GM18511 (cell line): Measurements from ENCODE around the gene PRSS38.

ENCODE experiments used
- ATAC-seq: cut with Tn5 transposase; IDR thresholded peaks from one replicate; pipeline ENCODE4 v1.9.1; 2021; ENCODE audit warnings: mild to moderate bottlenecking, moderate library complexity; ENCODE audit not compliant: unreplicated experiment

Gene PRSS38

DNA sequence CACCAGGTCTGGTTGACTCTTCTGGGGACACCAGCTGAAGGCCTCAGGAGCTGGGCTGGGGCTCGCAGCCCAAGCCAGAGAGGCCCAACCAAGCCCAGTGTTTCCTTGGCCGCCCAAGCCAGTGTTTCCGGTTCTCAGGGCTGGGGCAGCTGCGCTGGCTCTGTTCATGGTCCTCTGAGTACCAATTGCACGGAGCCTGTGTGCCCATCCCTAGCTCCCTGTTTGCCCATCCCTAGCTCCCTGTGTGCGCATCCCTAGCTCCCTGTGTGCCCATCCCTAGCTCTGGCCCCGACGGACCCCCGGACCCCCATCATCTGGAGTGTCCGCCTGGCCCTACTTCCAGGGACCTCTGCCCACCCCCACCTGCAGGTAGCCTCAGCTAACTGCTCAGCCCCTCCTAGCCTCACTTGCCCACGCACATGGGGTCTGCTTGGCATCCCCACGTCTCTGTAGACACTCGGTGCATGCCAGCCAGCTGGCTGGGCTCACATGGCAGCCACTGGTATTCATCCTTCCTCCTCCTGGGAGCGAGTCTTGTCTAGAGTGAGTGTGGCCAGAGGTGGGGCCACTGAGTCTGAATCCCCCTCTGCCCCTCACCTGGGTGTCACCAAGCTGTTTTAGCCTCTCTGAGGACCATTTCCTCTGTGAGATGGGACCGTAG is 68.3 kb downstream of the PRSS38 start:
- no peak for ATAC-seq

DNA sequence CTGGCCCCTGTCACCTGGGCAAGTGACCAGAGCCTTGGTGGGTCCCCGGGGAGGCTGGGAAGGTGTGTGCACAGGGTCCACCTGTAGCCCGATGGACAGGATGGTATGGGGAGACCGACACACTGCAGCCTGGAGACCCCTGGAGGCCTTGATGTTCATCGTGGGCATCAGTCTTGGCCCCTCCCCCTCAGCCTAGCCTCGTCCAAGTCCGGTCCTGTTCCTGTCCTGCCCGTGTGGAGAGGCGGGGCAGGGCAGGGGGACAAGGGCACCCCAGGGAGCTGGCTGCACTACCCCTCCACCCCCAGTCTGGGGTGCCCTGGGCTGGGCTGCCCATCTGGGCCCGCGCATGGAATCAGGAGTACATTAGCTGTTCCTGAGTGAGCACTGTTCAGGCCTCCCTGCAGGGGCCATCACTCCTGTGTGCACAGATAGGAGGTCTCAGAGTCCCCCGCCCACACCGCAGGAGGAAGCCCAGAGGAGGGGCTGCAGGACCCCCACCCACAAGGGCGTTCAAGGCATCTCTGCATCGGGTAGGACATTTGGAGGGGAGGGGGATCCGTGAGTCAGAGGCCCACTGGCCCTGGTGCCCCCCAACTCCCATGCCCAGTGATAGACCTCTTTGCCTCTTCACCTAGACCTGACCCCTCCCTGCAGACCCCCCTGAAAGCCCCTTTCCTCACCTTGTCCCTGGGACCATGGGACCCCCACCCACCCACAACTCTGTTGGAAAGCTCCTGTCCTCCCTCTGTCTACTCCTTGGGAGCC is 69.1 kb downstream of the PRSS38 start:
- no peak for ATAC-seq

- no peak for ATAC-seq
Observed at GRCh38 chr1:227885135-227885647, 69.7 kb downstream of the PRSS38 start.

DNA sequence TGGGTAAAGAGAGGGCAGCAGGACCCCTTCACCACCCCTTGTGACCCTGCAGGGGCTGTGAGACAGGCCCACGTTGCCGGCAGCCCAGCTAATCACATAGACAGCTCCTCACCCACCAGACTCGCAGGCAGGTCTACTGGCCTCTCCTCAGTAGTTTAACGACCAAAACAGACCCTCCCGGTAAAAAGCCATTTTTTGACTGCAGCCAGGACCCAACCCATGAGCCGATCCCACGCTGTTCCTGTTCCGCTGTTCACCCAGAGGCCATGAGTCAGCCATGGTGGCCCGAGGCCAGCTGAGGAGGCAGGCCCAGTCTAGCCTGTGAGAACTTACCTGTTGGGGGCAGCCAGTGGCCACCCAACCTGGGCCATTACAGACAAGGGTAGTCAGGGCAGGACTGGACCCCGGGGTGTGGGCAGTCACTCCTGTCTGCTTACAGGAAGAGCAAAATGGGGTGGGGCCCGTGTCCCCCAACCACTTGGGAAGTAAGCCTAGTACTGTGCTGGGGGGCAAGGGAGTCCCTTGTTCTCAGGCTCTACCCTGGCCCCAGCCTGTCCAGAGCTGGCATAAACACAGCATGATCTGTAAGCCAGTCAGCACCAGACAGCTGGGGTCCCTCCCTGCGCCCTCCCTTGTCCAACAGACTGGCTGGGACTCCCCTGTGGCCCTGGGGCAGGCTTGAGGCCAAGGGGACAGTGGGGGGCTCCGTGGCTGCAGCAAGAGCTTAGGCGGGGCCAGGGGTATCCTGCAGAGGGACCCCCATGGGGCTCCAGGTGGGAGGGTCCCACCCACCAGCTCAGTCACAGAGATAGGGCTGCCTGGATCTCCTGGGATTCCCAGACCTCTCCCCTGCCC is 70.4 kb downstream of the PRSS38 start:
- no peak for ATAC-seq

GRCh38 chr1:227886503-227886961 is 71.1 kb downstream of the PRSS38 start:
- ATAC-seq, result no peak

- no peak for ATAC-seq
Observed at GRCh38 chr1:227886993-227887696, 71.7 kb downstream of the PRSS38 start.

- no peak for ATAC-seq
Observed at GRCh38 chr1:227887697-227888403, 72.4 kb downstream of the PRSS38 start.

- no peak for ATAC-seq
Observed at GRCh38 chr1:227888404-227889046, 73.0 kb downstream of the PRSS38 start.

DNA sequence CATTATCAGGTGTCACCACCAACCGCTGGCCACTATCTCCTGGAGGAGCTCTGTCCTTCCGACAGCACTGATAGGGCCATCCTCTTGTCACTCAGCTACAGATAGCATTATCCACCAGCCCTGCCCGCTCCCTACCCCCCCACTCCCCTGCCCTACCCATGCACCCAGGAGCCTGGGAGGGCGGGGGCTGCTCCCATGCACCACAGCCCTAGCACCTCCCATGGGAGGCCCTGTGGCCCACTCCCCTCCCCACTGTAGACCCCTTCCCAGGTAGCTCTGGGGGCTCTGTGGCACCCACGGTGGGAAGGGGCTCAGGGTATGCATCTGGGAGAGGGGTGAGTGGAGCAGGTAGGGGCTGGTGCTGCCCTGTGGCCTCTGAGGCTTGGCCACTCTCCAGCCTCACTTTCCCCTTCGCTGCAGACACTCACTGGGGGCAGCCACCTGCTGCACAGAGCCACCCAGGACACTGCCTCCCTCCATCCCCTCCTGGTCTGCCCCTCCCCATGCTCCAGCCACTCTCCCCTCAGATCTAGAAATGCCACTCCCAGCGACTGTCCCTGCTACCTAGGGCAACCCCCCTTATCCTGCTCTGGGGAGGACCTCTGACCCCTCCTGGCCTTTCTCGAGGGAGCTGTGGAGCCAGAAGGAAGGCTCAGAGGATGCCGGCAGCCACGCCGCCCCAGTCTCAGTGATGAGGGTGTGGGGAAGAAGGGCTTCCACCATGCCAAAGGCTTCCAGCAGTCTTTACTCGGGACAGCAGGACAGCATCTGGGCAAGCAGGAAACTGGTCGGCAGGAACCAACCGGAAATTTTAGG is 73.8 kb downstream of the PRSS38 start:
- ATAC-seq, result no peak

GRCh38 chr1:227889863-227890405 is 74.5 kb downstream of the PRSS38 start:
- ATAC-seq, result no peak

- no peak for ATAC-seq
Observed at GRCh38 chr1:227890451-227891222, 75.2 kb downstream of the PRSS38 start.

DNA sequence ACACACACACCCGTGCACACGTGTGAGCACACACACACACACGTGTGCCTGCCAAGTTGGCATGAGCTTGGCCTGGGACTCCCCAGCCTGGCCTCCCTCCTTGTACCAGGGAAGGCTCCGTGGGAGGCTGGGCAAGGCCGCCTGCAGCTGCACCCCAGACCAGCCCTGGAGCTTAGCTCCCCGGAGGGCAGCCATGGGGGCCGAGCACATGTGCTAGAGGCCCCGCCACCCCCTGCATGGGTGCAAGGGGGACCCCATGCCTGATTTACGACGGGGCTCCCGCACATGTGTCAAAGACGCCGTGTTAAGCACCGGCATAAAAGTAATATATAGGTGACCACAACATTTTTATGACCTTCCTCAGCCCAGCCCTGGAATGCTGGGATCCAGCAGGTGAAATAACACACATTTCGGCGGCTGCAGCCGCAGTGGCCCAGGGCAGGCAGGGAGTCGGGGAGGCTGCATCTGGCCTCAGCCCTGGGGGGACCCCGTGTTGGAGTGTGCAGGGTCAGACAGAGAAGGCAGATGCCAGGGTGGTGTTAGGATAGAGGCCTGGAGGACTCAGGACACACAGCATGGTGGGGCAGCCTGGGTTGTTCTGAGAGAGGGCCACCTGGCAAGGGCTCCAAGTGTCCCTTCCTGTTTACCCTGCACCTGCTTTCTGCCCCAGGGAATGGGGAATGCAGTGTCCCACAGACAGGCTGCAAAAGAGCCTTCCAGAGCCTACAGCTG is 75.9 kb downstream of the PRSS38 start:
- no peak for ATAC-seq

GRCh38 chr1:227891955-227892488 is 76.5 kb downstream of the PRSS38 start:
- ATAC-seq, result no peak

DNA sequence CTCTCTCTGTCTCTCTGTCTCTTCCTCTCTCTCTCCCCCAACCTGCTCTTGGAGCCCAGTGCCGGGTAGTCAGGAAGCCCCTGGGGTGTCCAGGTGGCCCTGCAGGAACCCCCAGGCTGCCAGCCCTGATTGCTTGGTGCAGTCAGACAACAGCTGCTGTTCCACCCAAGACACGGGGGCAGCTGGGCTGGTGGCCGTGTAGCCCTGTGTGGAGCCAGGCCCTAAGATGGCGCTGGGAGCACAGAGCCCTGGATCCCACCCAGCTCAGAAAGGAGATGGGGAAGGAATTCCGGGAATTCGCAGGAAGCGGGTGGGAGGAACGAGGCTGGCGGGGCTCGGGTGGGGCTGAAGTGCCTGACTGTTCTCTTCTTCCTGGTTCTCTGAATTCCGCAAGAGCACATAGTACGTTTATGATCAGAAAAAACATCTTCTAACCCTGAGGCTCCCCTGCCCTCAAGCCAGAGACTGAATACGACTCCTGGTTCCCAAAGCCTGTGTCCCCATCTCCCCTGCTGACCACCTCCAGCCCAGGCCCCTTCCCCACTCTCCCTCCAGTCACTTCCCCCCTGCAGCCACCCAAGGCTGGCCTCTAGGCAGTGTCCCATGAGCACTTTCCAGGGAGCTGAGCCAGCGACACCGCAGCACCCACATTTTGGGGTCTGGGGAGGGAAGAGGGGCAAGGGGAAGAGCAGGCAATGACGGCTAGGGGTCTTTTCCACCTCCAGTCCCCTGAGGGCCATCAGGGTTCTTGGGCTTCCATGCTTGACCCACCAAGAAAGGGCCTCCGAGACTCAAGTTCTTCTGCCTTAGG is 77.2 kb downstream of the PRSS38 start:
- ATAC-seq, result no peak

DNA sequence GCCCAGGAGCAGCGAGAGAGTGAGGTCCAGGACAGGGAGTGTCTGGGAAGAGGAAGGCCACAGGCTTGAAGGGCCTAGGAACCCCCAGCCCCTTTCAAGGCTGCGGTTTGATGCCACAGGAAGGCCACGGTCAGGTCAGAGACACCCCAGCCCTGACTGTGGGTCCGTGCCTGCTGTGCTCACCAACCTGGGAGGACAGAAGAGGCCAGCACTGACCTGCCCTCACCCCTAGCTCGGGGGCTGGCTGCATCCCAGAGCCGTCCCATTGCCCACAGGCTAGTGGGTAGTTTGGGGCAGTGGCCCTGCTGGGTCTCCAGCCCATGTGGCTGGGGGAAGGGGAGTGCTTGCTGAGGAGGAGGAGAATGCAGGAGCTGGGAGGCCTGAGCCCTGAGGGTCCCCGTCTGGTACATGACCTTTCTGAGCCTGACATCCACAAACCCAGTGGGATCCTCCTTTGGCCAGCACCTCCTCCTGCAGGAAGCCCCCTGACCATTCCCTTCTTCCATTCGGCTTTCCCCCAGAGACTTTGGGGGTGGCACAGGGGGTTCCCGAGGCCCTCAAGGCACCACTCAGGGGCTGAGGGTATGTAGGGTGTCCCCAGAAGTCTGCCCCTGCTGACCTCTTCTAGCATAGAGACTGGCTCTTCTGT is 77.9 kb downstream of the PRSS38 start:
- no peak for ATAC-seq
